HCT116 (cell line): ENCODE data around the gene MICALL1.

Source experiments
- EZH2 ChIP-seq: fragments of 200-600 bp; sonication (generic); IDR thresholded peaks from 2 replicates; pipeline ENCODE4 v1.6.1; 2017; ENCODE audit warnings: antibody characterized with exemption, mixed run types
- FOSL1 ChIP-seq: IDR thresholded peaks from 2 replicates; pipeline ENCODE4 v1.6.1; 2012; ENCODE audit warnings: low read depth
- JUND ChIP-seq: IDR thresholded peaks from 2 replicates; pipeline ENCODE4 v1.6.1; 2012
- POLR2A ChIP-seq: IDR thresholded peaks from 2 replicates; pipeline ENCODE4 v1.7.0; 2011; ENCODE audit warnings: borderline replicate concordance; ENCODE audit not compliant: insufficient read depth, insufficient read length; ENCODE audit errors: extremely low read depth
- POLR2AphosphoS5 ChIP-seq: IDR thresholded peaks from 2 replicates; pipeline ENCODE4 v1.6.1; 2011; ENCODE audit warnings: mild to moderate bottlenecking, low read depth, low read length, moderate library complexity
- SIN3A ChIP-seq: IDR thresholded peaks from 2 replicates; pipeline ENCODE4 v1.6.1; 2012; ENCODE audit warnings: low read depth
- ZNF274 ChIP-seq: fragments of 200-500 bp; sonication (Bioruptor generic); IDR thresholded peaks from 2 replicates; pipeline ENCODE4 v1.6.1; 2014; ENCODE audit warnings: mild to moderate bottlenecking, low read depth, low read length, inconsistent platforms
- TF ChIP-seq, protein P1 (sequence below), 3 experiments: fragments of 200-600 bp in 1 of 3; sonication (generic) in 1 of 3; IDR thresholded peaks in 2 of 3; conservative IDR thresholded peaks in 1 of 3; 2 replicates each; pipeline ENCODE4 v1.5.1; 2012 to 2017; ENCODE audit warnings: low read depth in 2 of 3, low read length in 2 of 3, antibody characterized with exemption in 1 of 3, borderline replicate concordance in 1 of 3, control low read depth in 1 of 3, mild to moderate bottlenecking in 1 of 3, mixed read lengths in 1 of 3, mixed run types in 1 of 3, moderate library complexity in 1 of 3; ENCODE audit not compliant: insufficient read depth in 1 of 3

DNA sequence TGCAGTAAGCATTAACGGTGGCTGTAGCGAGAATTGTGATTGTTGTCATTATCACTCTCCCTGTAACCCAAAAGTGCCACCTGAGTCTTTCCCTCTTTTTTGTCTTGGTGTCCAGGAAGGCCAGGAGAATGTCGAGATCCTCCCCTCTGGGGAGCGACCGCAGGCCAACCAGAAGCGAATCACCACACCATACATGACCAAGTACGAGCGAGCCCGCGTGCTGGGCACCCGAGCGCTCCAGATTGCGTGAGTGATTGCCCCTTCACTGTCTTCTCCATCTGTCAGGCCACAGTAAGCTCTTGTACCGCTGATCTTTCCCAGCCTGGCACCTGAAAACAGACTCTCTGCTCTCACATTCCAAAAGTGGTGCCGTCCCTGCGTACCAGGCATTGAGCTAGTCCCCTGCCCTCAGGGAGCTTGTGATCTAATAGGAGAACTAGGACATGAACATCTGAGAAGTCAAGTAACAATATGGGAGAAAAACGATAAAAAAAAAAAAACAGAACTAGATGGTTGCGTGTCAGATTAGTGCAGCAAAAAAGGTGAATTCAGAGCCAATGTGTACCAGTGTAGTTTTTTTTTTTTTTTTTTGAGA, 53.2 kb downstream of the MICALL1 start:
- TF ChIP-seq, protein P1, sequence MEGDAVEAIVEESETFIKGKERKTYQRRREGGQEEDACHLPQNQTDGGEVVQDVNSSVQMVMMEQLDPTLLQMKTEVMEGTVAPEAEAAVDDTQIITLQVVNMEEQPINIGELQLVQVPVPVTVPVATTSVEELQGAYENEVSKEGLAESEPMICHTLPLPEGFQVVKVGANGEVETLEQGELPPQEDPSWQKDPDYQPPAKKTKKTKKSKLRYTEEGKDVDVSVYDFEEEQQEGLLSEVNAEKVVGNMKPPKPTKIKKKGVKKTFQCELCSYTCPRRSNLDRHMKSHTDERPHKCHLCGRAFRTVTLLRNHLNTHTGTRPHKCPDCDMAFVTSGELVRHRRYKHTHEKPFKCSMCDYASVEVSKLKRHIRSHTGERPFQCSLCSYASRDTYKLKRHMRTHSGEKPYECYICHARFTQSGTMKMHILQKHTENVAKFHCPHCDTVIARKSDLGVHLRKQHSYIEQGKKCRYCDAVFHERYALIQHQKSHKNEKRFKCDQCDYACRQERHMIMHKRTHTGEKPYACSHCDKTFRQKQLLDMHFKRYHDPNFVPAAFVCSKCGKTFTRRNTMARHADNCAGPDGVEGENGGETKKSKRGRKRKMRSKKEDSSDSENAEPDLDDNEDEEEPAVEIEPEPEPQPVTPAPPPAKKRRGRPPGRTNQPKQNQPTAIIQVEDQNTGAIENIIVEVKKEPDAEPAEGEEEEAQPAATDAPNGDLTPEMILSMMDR (IDR thresholded peaks at IDR 0.05 in 2 of 3, conservative IDR thresholded peaks at IDR 0.05 in 1 of 3; ENCODE audit: borderline replicate concordance in 1 of 3, insufficient read depth in 1 of 3, low read depth in 2 of 3, low read length in 2 of 3), result no peak
- TF ChIP-seq FOSL1, result no peak
- TF ChIP-seq POLR2A, result no peak
- TF ChIP-seq POLR2AphosphoS5, result no peak
- TF ChIP-seq ZNF274, result no peak
- TF ChIP-seq EZH2, result no peak
- no peak for TF ChIP-seq JUND
- no peak for TF ChIP-seq SIN3A
